HepG2 (cell line): ENCODE results near the gene DMAC1.

ENCODE experiments used
- AHR ChIP-seq: IDR thresholded peaks from 2 replicates; pipeline ENCODE4 v1.6.1; 2018; ENCODE audit warnings: missing genetic modification reagents, missing compliant biosample characterization
- ETS1 ChIP-seq: sonication (generic); formaldehyde crosslinking; IDR thresholded peaks from 2 replicates; pipeline ENCODE4 v1.4.0; 2020; ENCODE audit warnings: missing genetic modification reagents
- HDAC1 ChIP-seq: sonication (generic); formaldehyde crosslinking; IDR thresholded peaks from 2 replicates; pipeline ENCODE4 v1.5.1; 2020; ENCODE audit warnings: mild to moderate bottlenecking, missing genetic modification reagents
- NR1H2 ChIP-seq: sonication (generic); formaldehyde crosslinking; IDR thresholded peaks from 2 replicates; pipeline ENCODE4 v1.8.1; 2022; ENCODE audit warnings: low read depth, missing genetic modification reagents, borderline replicate concordance
- ZNF770 ChIP-seq: sonication (generic); formaldehyde crosslinking; IDR thresholded peaks from 2 replicates; pipeline ENCODE4 v1.5.0; 2020; ENCODE audit warnings: mild to moderate bottlenecking, missing genetic modification reagents

- TF ChIP-seq HDAC1 (CRISPR knock-in tag) (no peak), AHR (CRISPR knock-in tag) (no peak), ZNF770 (CRISPR knock-in tag) (no peak), ETS1 (CRISPR knock-in tag) (no peak), NR1H2 (CRISPR knock-in tag) (no peak)
These were observed 337 bp upstream of the DMAC1 start for GRCh38 chr9:7799944-7800285.
